K562 (cell line): ENCODE results near the gene PRKRIP1. TPM values are rescaled to one million over a fixed set of nuclear protein-coding genes. Genes with fewer than 3 reads are reported as not detected.

ENCODE experiments used
- CEBPZ ChIP-seq: fragments of 150-350 bp; IDR thresholded peaks from 2 replicates; pipeline ENCODE4 v1.6.1; 2014; ENCODE audit warnings: low read depth, mild to moderate bottlenecking, low read length, borderline replicate concordance
- ZNF583 ChIP-seq: fragments of 250-450 bp; sonication (Bioruptor Pico); IDR thresholded peaks from 2 replicates; pipeline ENCODE4 v1.4.0; 2020
- polyA plus RNA-seq, 8 experiments: library from polyadenylated mRNA; depleted of rRNA in 4 of 8; stranded (reverse) in 5 of 8; unstranded in 3 of 8; fragments of >200 nt; fragmentation: Nextera tagmentation in 2 of 8; fragmentation: Illumina TruSeq in 1 of 8; extraction: Ambion mirVana in 2 of 8; extraction: Trizol in 1 of 8; gene quantifications; 2 replicates each; pipeline versions ENCODE4 v1.2.1 to v1.2.3, GENCODE V29; 2011 to 2014; ENCODE audit warnings: inconsistent platforms in 1 of 8, missing spikeins in 1 of 8
- total RNA-seq, 7 experiments: library from RNA; depleted of rRNA in 6 of 7; stranded (reverse); fragments of >200 nt in 6 of 7; fragmentation: Illumina TruSeq in 2 of 7; extraction: Trizol in 2 of 7; gene quantifications; 2 replicates each; pipeline versions ENCODE4 v1.2.1 to v1.2.3, GENCODE V29; 2011 to 2021; ENCODE audit warnings: low replicate concordance in 1 of 7
- TF ChIP-seq, protein P1 (sequence below): fragments of 450-650 bp; IDR thresholded peaks from 2 replicates; pipeline ENCODE4 v1.6.1; 2016; ENCODE audit warnings: mild to moderate bottlenecking, moderate library complexity

Gene PRKRIP1
- total and polyA plus RNA-seq, 9 of the 15 experiments (the other 6 are each of a cell fraction or from before 2014, with no cell fraction given): 14.9 to 52.1 (median 19.8) TPM

- TF ChIP-seq CEBPZ: no peak
- TF ChIP-seq ZNF583: no peak
- TF ChIP-seq, protein P1, sequence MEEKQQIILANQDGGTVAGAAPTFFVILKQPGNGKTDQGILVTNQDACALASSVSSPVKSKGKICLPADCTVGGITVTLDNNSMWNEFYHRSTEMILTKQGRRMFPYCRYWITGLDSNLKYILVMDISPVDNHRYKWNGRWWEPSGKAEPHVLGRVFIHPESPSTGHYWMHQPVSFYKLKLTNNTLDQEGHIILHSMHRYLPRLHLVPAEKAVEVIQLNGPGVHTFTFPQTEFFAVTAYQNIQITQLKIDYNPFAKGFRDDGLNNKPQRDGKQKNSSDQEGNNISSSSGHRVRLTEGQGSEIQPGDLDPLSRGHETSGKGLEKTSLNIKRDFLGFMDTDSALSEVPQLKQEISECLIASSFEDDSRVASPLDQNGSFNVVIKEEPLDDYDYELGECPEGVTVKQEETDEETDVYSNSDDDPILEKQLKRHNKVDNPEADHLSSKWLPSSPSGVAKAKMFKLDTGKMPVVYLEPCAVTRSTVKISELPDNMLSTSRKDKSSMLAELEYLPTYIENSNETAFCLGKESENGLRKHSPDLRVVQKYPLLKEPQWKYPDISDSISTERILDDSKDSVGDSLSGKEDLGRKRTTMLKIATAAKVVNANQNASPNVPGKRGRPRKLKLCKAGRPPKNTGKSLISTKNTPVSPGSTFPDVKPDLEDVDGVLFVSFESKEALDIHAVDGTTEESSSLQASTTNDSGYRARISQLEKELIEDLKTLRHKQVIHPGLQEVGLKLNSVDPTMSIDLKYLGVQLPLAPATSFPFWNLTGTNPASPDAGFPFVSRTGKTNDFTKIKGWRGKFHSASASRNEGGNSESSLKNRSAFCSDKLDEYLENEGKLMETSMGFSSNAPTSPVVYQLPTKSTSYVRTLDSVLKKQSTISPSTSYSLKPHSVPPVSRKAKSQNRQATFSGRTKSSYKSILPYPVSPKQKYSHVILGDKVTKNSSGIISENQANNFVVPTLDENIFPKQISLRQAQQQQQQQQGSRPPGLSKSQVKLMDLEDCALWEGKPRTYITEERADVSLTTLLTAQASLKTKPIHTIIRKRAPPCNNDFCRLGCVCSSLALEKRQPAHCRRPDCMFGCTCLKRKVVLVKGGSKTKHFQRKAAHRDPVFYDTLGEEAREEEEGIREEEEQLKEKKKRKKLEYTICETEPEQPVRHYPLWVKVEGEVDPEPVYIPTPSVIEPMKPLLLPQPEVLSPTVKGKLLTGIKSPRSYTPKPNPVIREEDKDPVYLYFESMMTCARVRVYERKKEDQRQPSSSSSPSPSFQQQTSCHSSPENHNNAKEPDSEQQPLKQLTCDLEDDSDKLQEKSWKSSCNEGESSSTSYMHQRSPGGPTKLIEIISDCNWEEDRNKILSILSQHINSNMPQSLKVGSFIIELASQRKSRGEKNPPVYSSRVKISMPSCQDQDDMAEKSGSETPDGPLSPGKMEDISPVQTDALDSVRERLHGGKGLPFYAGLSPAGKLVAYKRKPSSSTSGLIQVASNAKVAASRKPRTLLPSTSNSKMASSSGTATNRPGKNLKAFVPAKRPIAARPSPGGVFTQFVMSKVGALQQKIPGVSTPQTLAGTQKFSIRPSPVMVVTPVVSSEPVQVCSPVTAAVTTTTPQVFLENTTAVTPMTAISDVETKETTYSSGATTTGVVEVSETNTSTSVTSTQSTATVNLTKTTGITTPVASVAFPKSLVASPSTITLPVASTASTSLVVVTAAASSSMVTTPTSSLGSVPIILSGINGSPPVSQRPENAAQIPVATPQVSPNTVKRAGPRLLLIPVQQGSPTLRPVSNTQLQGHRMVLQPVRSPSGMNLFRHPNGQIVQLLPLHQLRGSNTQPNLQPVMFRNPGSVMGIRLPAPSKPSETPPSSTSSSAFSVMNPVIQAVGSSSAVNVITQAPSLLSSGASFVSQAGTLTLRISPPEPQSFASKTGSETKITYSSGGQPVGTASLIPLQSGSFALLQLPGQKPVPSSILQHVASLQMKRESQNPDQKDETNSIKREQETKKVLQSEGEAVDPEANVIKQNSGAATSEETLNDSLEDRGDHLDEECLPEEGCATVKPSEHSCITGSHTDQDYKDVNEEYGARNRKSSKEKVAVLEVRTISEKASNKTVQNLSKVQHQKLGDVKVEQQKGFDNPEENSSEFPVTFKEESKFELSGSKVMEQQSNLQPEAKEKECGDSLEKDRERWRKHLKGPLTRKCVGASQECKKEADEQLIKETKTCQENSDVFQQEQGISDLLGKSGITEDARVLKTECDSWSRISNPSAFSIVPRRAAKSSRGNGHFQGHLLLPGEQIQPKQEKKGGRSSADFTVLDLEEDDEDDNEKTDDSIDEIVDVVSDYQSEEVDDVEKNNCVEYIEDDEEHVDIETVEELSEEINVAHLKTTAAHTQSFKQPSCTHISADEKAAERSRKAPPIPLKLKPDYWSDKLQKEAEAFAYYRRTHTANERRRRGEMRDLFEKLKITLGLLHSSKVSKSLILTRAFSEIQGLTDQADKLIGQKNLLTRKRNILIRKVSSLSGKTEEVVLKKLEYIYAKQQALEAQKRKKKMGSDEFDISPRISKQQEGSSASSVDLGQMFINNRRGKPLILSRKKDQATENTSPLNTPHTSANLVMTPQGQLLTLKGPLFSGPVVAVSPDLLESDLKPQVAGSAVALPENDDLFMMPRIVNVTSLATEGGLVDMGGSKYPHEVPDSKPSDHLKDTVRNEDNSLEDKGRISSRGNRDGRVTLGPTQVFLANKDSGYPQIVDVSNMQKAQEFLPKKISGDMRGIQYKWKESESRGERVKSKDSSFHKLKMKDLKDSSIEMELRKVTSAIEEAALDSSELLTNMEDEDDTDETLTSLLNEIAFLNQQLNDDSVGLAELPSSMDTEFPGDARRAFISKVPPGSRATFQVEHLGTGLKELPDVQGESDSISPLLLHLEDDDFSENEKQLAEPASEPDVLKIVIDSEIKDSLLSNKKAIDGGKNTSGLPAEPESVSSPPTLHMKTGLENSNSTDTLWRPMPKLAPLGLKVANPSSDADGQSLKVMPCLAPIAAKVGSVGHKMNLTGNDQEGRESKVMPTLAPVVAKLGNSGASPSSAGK: no peak
Observed at GRCh38 chr7:102396710-102397019, 502 bp downstream of the PRKRIP1 start (continued).
